T-cell (primary cell): ENCODE results near the gene DOCK1. TPM values are rescaled to one million over a fixed set of nuclear protein-coding genes. Genes with fewer than 3 reads are reported as not detected.
A peak's percentile ranks its signal among the peaks of the same experiment; 100 is the strongest.

Experiments
- ATAC-seq, 4 experiments: fragments of 200-7000 bp in 3 of 4; fragments of 150-1000 bp in 1 of 4; cut with Tn5 transposase; replicated peaks in 1 of 4; 1 replicate in 3 of 4; 2 replicates in 1 of 4; pipeline ENCODE4 v1.10.0; 2021; ENCODE audit warnings: moderate library complexity in 3 of 4, mild to moderate bottlenecking in 2 of 4, moderate number of reproducible peaks in 1 of 4
- CTCF ChIA-PET, 2 donors: fragments of 300-600 bp; sonication (Branson Sonifier 250); formaldehyde crosslinking; loops; one replicate each; lab custom pipeline; 2022; ENCODE audit warnings: antibody characterized with exemption in 2 of 2; lab: Charles Lee
- POLR2A ChIA-PET, 2 donors: fragments of 300-600 bp; sonication (Branson Sonifier 250); formaldehyde crosslinking; loops; one replicate each; lab custom pipeline; 2022; ENCODE audit warnings: antibody characterized with exemption in 2 of 2; lab: Charles Lee
- DNase-seq, 35 experiments: peaks; one replicate each; pipeline versions ENCODE4 v3.0.0 to v3.0.0-alpha.2; 2013 to 2023
- H3K27ac ChIP-seq: one replicate; pipeline ENCODE4 v1.5.1; 2013; ENCODE audit warnings: low read length
- H3K27me3 ChIP-seq, 2 experiments: replicated peaks in 1 of 2; 1 replicate in 1 of 2; 2 replicates in 1 of 2; pipeline versions ENCODE4 v1.6.1 to v1.7.0; 2013; ENCODE audit warnings: low read length in 1 of 2, mixed read lengths in 1 of 2; ENCODE audit not compliant: control insufficient read depth in 2 of 2, insufficient read depth in 2 of 2; ENCODE audit errors: extremely low read depth in 1 of 2
- H3K36me3 ChIP-seq, 2 donors: 1 replicate in 1 of 2; 2 replicates in 1 of 2; pipeline versions ENCODE4 v1.6.1 to v1.7.0; 2013; ENCODE audit warnings: low read length in 1 of 2; ENCODE audit not compliant: control insufficient read depth in 2 of 2, insufficient read depth in 1 of 2; ENCODE audit errors: extremely low read depth in 1 of 2
- H3K4me1 ChIP-seq, 2 experiments: 1 replicate in 1 of 2; 2 replicates in 1 of 2; pipeline versions ENCODE4 v1.6.1 to v1.7.0; 2013; ENCODE audit warnings: low read length in 2 of 2, mixed read lengths in 1 of 2; ENCODE audit not compliant: insufficient read depth in 2 of 2, control insufficient read depth in 1 of 2; ENCODE audit errors: extremely low read depth in 1 of 2
- H3K4me3 ChIP-seq, 2 donors: 1 replicate in 1 of 2; 2 replicates in 1 of 2; pipeline versions ENCODE4 v1.5.1 to v1.7.0; 2013; ENCODE audit warnings: mild to moderate bottlenecking in 2 of 2, low read length in 1 of 2, moderate library complexity in 1 of 2; ENCODE audit not compliant: control insufficient read depth in 1 of 2; ENCODE audit errors: extremely low read depth in 1 of 2
- H3K9me3 ChIP-seq: 2 replicates; pipeline ENCODE4 v1.7.0; 2013
- H3K27ac Mint-ChIP-seq, 2 donors: one replicate each; pipeline ENCODE4 v1.8.0; 2020 to 2021; ENCODE audit warnings: mild to moderate bottlenecking in 2 of 2, mixed read lengths in 2 of 2
- H3K27me3 Mint-ChIP-seq, 2 donors: one replicate each; pipeline ENCODE4 v1.8.0; 2021 to 2022; ENCODE audit warnings: mixed read lengths in 2 of 2
- H3K36me3 Mint-ChIP-seq: one replicate; pipeline ENCODE4 v1.8.0; 2021; ENCODE audit warnings: mixed read lengths
- H3K4me1 Mint-ChIP-seq, 3 donors: one replicate each; pipeline ENCODE4 v1.8.0; 2020 to 2022; ENCODE audit warnings: mixed read lengths in 3 of 3, mild to moderate bottlenecking in 1 of 3
- H3K4me3 Mint-ChIP-seq, 3 donors: one replicate each; pipeline ENCODE4 v1.8.0; 2020 to 2022; ENCODE audit warnings: mild to moderate bottlenecking in 3 of 3, mixed read lengths in 3 of 3, moderate library complexity in 3 of 3
- H3K9me3 Mint-ChIP-seq, 3 donors: one replicate each; pipeline ENCODE4 v1.8.0; 2020 to 2022; ENCODE audit warnings: mixed read lengths in 3 of 3
- WGBS: methylation state at CpG from one replicate; pipeline ENCODE4 v1.1.5; 2013; ENCODE audit warnings: missing lambda C conversion rate; ENCODE audit not compliant: insufficient coverage; 5-methylcytosine and 5-hydroxymethylcytosine counted together
- total RNA-seq, 35 experiments: library from RNA in 6 of 35; stranded (reverse) in 6 of 35; fragments of 120-200 nt in 1 of 35; gene quantifications; one replicate each; pipeline versions ENCODE4 v1.2.1 to v1.2.4 and lab custom pipeline; 2013 to 2026

The DOCK1 gene
- total RNA-seq (under 1 TPM; 0.18 to 0.53 (median 0.37) TPM), total RNA-seq (lab: John Stamatoyannopoulos, UW) (0 to 1.6 (median 0.35) reads per million in 29 experiments)
- 0.20 TPM for total RNA-seq (2013)

- Mint-ChIP-seq H3K27ac (no peak within 1 kb of the TSS), H3K36me3 (no peaks in the 10 kb centered on the region), H3K9me3 (peaks cover 0 to 3% (median 3%) of the 10 kb centered on the region in 3 donors), H3K4me3 (peak within 1 kb of the TSS in 1 of 3 donors; percentile 64), H3K4me1 (peaks cover 2 to 9% (median 4%) of the 10 kb centered on the region in 3 donors), H3K27me3 (peaks cover 27 to 31% of the 10 kb centered on the region in 2 donors)
- ATAC-seq (no peak), DNase-seq (no peak)
- 6% methylated on average over 85 of the region's 108 CpGs for WGBS
- H3K27me3 ChIP-seq = peaks cover 0 to 26% of the 10 kb centered on the region in 2 experiments
- H3K36me3 ChIP-seq = no peaks in the 10 kb centered on the region
- no peak within 1 kb of the TSS for H3K27ac ChIP-seq
- no peaks in the 10 kb centered on the region for H3K9me3 ChIP-seq
- CTCF ChIA-PET = no interaction called here
- POLR2A ChIA-PET = no interaction called here
- no peaks in the 10 kb centered on the region for H3K4me1 ChIP-seq
- H3K4me3 ChIP-seq = peak within 1 kb of the TSS in 1 of 2 donors; percentile 49
These were observed at the start of gene DOCK1 for GRCh38 chr10:126904818-126905701. TSS of gene DOCK1 (plus strand) at chr10:126905428. CDS start at chr10:126905518, 90 bp downstream.

- CTCF ChIA-PET = no interaction called here
- no peaks in the 10 kb centered on the region for H3K4me1 Mint-ChIP-seq
- POLR2A ChIA-PET = interaction anchor here in 1 of 2 donors (0.5 kb wide), 1 partner anchor 682 kb away, joined by 6 read pairs; no protein-coding TSS in a partner anchor
- peaks cover 0 to 12% (median 4%) of the 10 kb centered on the region in 3 donors for H3K9me3 Mint-ChIP-seq
- H3K4me1 ChIP-seq = no peaks in the 10 kb centered on the region
- DNase-seq (no peak), ATAC-seq (no peak)
- H3K36me3 Mint-ChIP-seq = no peaks in the 10 kb centered on the region
- 85% methylated on average over 6 of the region's 8 CpGs for WGBS
- H3K27me3 Mint-ChIP-seq = peaks cover 3 to 5% of the 10 kb centered on the region in 2 donors
- H3K27ac Mint-ChIP-seq = no peak overlapping the region
- H3K4me3 Mint-ChIP-seq = no peak overlapping the region
- H3K36me3 ChIP-seq = no peaks in the 10 kb centered on the region
- H3K4me3 ChIP-seq = no peak overlapping the region
- no peak overlapping the region for H3K27ac ChIP-seq
- peaks cover 0 to 2% of the 10 kb centered on the region in 2 experiments for H3K27me3 ChIP-seq
- H3K9me3 ChIP-seq = no peaks in the 10 kb centered on the region
These were observed 47.9 kb upstream of the DOCK1 start for GRCh38 chr10:126857178-126857806.

- 80% methylated on average over 7 of the region's 9 CpGs for WGBS
- H3K4me1 Mint-ChIP-seq = no peaks in the 10 kb centered on the region
- H3K27me3 ChIP-seq = no peaks in the 10 kb centered on the region
These were observed 37.5 kb upstream of the DOCK1 start for GRCh38 chr10:126867567-126868365.

GRCh38 chr10:126868371-126868770 is 36.9 kb upstream of the DOCK1 start:
- peaks cover 2 to 14% (median 8%) of the 10 kb centered on the region in 3 donors for H3K9me3 Mint-ChIP-seq
- no peak overlapping the region for H3K4me3 Mint-ChIP-seq
- no peaks in the 10 kb centered on the region for H3K4me1 ChIP-seq
- CTCF ChIA-PET = no interaction called here
- H3K36me3 Mint-ChIP-seq = no peaks in the 10 kb centered on the region
- H3K4me1 Mint-ChIP-seq = no peaks in the 10 kb centered on the region
- DNase-seq = no peak
- H3K27ac Mint-ChIP-seq = no peak overlapping the region
- no peak overlapping the region for H3K4me3 ChIP-seq
- H3K27ac ChIP-seq = no peak overlapping the region
- H3K27me3 ChIP-seq = no peaks in the 10 kb centered on the region
- H3K36me3 ChIP-seq = no peaks in the 10 kb centered on the region
- H3K27me3 Mint-ChIP-seq = no peaks in the 10 kb centered on the region
- H3K9me3 ChIP-seq = no peaks in the 10 kb centered on the region
- POLR2A ChIA-PET = no interaction called here
- 93% methylated on average over 3 of the region's 6 CpGs for WGBS
- ATAC-seq = no peak

More at GRCh38 chr10:126867567-126868365, 37.5 kb upstream of the DOCK1 start:
- ATAC-seq = no peak
- Mint-ChIP-seq H3K9me3 (peaks cover 4 to 14% (median 8%) of the 10 kb centered on the region in 3 donors), H3K27me3 (no peaks in the 10 kb centered on the region), H3K36me3 (no peaks in the 10 kb centered on the region), H3K4me3 (no peak overlapping the region), H3K27ac (no peak overlapping the region)
- Histone ChIP-seq H3K4me1 (no peaks in the 10 kb centered on the region), H3K4me3 (no peak overlapping the region), H3K9me3 (no peaks in the 10 kb centered on the region), H3K27ac (no peak overlapping the region), H3K36me3 (no peaks in the 10 kb centered on the region)
- ChIA-PET CTCF (no interaction called here), POLR2A (no interaction called here)
- no peak for DNase-seq

- WGBS = 33% methylated on average over 1 of the region's 7 CpGs
- no peak overlapping the region for H3K27ac Mint-ChIP-seq
- ChIA-PET CTCF (no interaction called here), POLR2A (no interaction called here)
- Histone ChIP-seq H3K27ac (no peak overlapping the region), H3K27me3 (no peaks in the 10 kb centered on the region), H3K4me1 (no peaks in the 10 kb centered on the region), H3K36me3 (no peaks in the 10 kb centered on the region), H3K9me3 (no peaks in the 10 kb centered on the region), H3K4me3 (no peak overlapping the region)
- no peak overlapping the region for H3K4me3 Mint-ChIP-seq
- no peaks in the 10 kb centered on the region for H3K4me1 Mint-ChIP-seq
- H3K36me3 Mint-ChIP-seq = no peaks in the 10 kb centered on the region
- peaks cover 0 to 7% of the 10 kb centered on the region in 2 donors for H3K27me3 Mint-ChIP-seq
- DNase-seq = no peak
- H3K9me3 Mint-ChIP-seq = peaks cover 0 to 19% (median 8%) of the 10 kb centered on the region in 3 donors
- ATAC-seq = no peak
These were observed 33.1 kb upstream of the DOCK1 start for GRCh38 chr10:126872135-126872534.

- ChIA-PET CTCF (no interaction called here), POLR2A (no interaction called here)
- H3K27ac Mint-ChIP-seq = no peak overlapping the region
- H3K27me3 ChIP-seq = no peaks in the 10 kb centered on the region
- H3K4me3 ChIP-seq = no peak overlapping the region
- H3K27ac ChIP-seq = no peak overlapping the region
- ATAC-seq (no peak), DNase-seq (no peak)
- H3K36me3 Mint-ChIP-seq = no peaks in the 10 kb centered on the region
- H3K4me1 ChIP-seq = no peaks in the 10 kb centered on the region
- no peaks in the 10 kb centered on the region for H3K9me3 ChIP-seq
- H3K36me3 ChIP-seq = no peaks in the 10 kb centered on the region
- H3K4me3 Mint-ChIP-seq = no peak overlapping the region
- WGBS = no CpG with 5 or more reads among the region's 3 CpGs
- H3K4me1 Mint-ChIP-seq = no peaks in the 10 kb centered on the region
- H3K27me3 Mint-ChIP-seq = peaks cover 0 to 7% of the 10 kb centered on the region in 2 donors
- peaks cover 0 to 19% (median 8%) of the 10 kb centered on the region in 3 donors for H3K9me3 Mint-ChIP-seq
These were observed 32.5 kb upstream of the DOCK1 start for GRCh38 chr10:126872768-126873167.
